Central memory CD4-positive, alpha-beta T cell (primary cell): ENCODE measurements around the gene RPGRIP1L.

Experiments
- DNase-seq: peaks from one replicate; pipeline ENCODE4 v3.0.0; 2022

Gene RPGRIP1L

GRCh38 chr16:53643474-53643873 is 60.2 kb downstream of the RPGRIP1L start:
- no peak for DNase-seq

DNA sequence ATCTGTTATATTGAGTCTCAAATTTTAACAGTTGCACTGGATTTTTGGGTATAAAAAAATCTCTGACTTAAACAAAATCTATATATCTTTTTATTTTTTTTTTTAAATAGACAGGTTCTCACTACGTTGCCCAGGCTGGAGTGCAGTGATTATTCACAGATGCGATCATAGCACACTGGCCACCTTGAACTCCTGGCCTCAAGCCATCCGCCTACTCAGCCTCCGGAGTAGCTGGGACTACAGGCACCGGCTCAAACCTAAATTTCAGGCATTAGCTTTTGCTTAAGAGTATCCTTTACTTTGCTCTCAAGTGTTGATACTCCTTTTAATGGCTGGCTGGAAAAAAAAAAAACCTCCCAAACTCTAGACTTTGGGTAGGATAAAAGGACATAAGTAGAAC is 61.6 kb downstream of the RPGRIP1L start:
- no peak for DNase-seq

- no peak for DNase-seq
Observed at GRCh38 chr16:53636978-53637377, 66.7 kb downstream of the RPGRIP1L start.

DNA sequence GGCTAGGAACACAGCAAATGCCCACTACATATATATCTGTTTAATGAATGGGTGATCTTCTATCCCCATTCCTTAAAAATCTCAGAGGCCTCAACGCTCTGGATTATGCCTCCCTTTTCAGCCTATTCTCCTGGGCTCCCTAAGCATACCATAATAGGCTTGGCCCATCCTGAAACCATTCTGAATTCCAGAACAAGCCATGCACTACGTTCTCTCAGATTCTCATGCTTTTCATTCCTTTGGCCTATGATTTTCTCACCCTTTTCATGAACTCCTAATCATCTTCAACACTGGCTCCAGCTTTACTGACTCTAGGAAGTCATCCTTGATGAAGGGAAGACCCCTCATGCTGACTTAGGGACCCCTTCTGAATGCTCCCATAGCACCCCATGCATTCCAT is 71.1 kb downstream of the RPGRIP1L start:
- no peak for DNase-seq

DNA sequence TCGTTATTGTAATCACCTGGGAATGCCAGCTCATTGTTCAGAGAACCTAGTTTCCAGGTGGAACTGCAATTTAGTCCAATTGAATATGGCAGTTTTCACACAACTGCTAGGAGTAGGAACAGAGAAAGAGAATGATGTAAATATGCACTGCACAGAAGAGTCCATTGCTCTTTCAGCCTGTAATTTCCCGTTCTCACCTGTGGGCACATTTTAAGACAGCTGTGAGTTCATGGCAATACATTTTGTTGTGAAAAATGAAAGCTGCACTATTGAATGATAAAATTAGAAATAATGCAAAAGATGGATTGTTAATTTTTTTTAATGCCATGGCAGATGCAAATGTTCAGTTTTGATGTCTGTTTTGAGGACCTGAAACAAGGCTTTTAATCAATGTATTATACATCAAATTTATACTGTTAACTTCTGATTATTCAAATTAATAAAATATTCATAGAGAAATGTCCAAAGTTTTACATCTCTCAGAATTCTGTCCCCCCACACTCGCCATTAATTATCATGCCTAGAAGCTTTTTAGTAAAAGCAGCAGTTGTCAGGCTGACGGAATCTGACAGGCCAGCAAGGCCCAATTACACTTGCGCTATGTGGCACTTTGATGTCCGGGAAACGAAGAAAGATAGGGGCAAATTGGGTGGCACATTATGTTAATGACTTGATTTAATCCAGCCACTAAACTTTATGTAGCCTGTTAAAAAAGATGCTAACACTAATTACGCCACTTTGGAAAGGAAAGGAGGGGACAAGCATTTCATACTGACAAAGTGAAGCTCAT is 72.2 kb downstream of the RPGRIP1L start:
- DNase-seq = no peak

GRCh38 chr16:53629607-53630312 is 73.9 kb downstream of the RPGRIP1L start:
- DNase-seq = no peak

- no peak for DNase-seq
Observed at GRCh38 chr16:53629151-53629550, 74.5 kb downstream of the RPGRIP1L start.

GRCh38 chr16:53626811-53627210 is 76.8 kb downstream of the RPGRIP1L start:
- DNase-seq = no peak

GRCh38 chr16:53626161-53626560 is 77.5 kb downstream of the RPGRIP1L start:
- DNase-seq = no peak

- DNase-seq = no peak
Observed at GRCh38 chr16:53625221-53625620, 78.4 kb downstream of the RPGRIP1L start.

- DNase-seq = no peak
Observed at GRCh38 chr16:53622315-53622714, 81.3 kb downstream of the RPGRIP1L start.

DNA sequence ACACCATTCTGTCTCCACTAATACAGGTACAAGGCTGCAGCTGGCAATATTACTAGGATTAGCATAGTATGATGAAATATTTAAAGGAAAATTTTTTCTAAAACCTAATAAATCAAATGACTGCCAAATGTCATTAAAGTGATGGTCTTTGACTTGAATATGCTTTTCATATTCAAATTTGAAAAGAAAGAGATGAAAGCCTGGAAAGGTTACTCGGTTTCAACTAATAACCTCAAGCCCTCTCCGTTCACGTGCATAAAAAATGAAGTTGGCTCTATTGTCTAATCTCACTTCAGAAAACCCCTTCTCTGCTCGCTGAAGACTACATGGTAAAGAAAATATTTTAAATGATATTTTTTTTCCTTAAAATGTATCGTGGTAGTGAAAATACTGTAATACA is 83.2 kb downstream of the RPGRIP1L start:
- no peak for DNase-seq

DNA sequence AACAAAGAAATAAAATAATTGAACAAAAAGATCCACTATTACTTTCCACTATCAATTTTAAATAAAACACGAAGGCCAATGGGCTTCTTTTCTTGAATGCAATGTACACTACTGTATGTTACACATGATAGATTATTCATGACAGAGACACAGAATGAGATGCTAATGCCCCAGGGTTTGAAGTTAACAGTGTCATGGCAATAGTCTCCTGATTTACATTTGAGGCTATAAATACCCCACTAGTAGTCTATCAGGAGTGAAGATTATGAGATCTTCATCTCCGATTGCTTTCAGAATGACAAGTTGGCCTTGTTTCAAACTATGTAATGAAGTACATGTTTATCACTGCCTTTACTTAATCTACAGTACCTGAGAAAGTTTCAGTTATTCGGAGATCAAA is 84.4 kb downstream of the RPGRIP1L start:
- DNase-seq = no peak

- DNase-seq = no peak
Observed at GRCh38 chr16:53614346-53614745, 89.3 kb downstream of the RPGRIP1L start.

DNA sequence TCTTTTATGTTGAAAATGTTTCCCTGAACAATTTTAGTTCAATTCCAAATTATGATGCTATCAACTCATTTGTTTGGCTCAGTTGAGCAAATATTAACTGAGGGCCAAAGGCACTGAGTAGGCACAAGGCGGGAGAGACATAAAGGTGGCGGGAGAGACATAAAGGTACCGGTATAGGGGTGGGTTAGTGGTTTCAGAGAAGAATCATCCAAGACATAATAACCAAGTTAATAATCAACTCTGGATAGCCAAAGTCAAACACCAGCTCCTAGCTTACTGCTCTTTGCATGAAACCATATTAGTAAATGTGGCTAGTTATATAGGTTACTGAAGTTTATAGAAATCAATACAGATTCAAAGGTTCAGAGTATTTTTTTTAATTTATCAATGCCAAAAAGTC is 91.7 kb downstream of the RPGRIP1L start:
- no peak for DNase-seq

DNA sequence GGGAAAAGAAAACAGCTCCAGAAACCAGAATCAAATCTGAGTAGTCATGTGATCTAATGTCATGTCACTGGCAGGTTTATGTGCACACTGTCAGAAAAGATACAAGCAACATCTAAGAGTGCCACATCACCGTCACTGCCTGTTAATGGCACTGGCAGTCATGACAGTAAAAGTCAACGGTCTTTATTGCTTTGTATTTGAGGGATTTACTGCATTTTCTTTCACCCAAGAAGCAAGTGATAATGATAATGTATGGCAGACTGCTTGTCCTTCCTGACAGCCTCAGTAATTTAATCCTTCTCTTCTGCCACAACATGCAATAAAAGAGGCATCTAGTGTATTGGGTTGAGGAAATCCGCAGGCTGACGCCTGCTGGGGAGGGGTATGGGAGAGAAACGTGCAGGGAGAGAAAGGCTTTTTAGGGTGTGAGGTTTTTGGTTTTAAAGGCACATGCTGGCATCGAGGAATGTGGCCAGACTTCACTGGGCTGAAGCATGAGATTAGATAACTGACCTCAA is 92.4 kb downstream of the RPGRIP1L start:
- no peak for DNase-seq

GRCh38 chr16:53609536-53609935 is 94.1 kb downstream of the RPGRIP1L start:
- no peak for DNase-seq

- no peak for DNase-seq
Observed at GRCh38 chr16:53608094-53608493, 95.6 kb downstream of the RPGRIP1L start.

DNA sequence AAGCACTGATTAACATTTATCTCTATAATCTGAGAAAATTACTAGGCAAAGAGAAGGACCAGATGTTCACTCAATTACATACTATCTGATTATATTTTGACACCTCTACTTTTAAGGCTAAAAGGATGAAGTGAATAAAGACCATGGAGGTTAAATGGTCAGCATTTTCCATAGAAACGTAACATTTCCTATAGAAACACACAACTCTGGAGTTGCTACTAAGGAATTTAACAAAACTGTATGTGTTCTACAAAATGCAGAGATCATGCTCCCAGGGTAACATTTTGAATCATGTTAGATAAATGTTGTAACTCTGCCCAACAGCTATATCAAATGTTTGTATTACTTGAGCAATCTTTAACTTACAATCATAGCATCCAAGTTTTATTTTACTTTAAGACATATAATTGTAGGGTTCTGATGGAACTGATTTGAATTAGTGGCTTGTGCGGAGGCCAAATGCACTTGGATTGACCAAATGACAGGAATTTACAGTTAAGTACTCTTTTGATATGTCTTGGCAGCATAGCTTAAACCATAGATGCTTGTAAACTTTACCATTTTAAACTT is 97.7 kb downstream of the RPGRIP1L start:
- DNase-seq = no peak

DNA sequence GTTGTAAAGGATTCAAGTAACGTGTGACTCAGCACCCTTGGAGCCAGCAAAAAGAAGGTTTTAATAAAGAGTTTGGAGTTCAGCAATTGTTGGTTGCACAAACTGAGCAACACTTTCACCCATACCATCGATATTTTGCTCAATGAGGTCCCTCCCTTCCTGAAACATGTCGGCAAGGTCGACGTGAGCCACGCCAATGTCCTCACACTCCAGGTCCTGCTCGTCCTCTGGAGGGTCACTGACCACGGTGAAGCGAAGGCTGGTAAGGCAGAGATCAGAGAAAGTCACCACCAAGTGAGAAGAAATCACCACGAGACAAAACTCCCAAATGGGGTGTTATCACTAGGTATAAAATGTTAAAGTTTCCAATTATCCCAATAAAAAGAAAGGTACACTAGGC is 98.3 kb downstream of the RPGRIP1L start:
- DNase-seq = no peak

DNA sequence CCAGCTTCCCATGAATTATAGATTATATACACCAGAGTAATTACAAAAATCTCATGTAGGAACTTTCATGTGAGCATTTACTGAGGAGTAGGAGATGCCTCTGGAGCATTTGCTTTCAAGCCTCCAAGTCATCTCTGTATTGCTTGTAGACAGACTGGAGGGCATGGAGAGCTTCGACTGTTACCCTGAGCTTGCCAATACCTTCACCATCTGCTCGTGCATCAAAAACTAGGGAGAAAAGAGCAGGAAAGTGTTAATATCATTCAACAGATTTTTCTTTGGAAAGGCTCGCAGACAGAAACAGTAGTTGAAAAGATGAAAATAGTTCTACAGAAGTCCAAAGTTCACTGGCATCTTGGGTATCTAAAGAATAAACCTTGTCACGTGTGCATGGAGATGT is 101.7 kb downstream of the RPGRIP1L start:
- no peak for DNase-seq

DNA sequence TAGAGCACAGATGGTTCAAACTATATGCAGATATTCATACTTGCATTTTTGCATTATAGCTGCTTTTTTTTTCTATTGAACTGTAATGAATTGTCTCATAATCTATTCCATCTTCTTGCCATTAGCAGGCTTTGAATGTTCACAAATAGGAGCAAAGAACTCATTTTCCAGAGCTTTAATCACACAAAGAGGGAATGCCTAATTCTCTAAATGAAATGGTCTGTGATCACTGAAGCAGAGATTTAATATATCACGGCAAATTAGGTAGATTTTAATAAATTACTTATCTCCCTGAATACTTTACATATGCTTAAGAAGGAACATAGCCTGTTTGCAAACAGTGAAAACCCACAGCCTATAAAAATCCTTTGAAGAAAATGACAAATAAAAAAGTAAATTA is 103.0 kb downstream of the RPGRIP1L start:
- no peak for DNase-seq

- no peak for DNase-seq
Observed at GRCh38 chr16:53600126-53600525, 103.5 kb downstream of the RPGRIP1L start.

DNA sequence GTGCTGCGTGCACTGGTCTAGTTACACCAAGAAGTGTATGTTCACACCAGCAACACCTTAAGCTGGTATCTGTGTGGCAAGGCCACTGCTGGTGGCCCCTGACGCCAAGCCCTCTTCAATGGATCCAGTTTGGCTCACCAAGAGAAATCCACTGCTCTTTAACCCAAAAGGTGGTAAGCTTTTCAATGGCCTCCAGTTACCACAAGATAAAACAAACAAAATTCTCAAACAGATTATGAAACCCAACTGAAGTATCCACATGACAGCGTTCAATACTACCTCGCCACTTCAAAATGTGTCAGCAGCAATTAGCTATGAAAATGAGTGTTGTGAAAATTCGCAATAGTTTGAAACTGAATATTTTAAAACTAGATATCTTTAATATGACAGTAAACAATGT is 104.1 kb downstream of the RPGRIP1L start:
- DNase-seq = no peak
